Neural progenitor cell (in vitro differentiated cells): ENCODE data around the gene UPF2. TPM values are rescaled to one million over a fixed set of nuclear protein-coding genes. Genes with fewer than 3 reads are reported as not detected.

ENCODE experiments used
- DNase-seq: peaks from one replicate; pipeline ENCODE4 v3.0.0-alpha.2; 2016; ENCODE audit warnings: low spot score
- H2AFZ ChIP-seq: fragments of 200-600 bp; sonication (generic); replicated peaks from 2 replicates; pipeline ENCODE4 v1.6.1; 2016; ENCODE audit warnings: antibody characterized with exemption
- H3F3A ChIP-seq: fragments of 200-600 bp; sonication (generic); 2 replicates; pipeline ENCODE4 v1.6.1; 2016; ENCODE audit warnings: antibody characterized with exemption, low read depth
- H3K27ac ChIP-seq: fragments of 200-600 bp; sonication (generic); 2 replicates; pipeline ENCODE4 v1.5.1; 2016; ENCODE audit warnings: mild to moderate bottlenecking
- H3K27me3 ChIP-seq: fragments of 200-600 bp; sonication (generic); 2 replicates; pipeline ENCODE4 v1.6.1; 2016; ENCODE audit warnings: mild to moderate bottlenecking, moderate library complexity
- H3K36me3 ChIP-seq: fragments of 200-600 bp; sonication (generic); 2 replicates; pipeline ENCODE4 v1.5.1; 2016
- H3K4me1 ChIP-seq: fragments of 200-600 bp; sonication (generic); 2 replicates; pipeline ENCODE4 v1.6.1; 2016; ENCODE audit warnings: mixed run types
- H3K4me2 ChIP-seq: fragments of 200-600 bp; sonication (generic); 2 replicates; pipeline ENCODE4 v1.6.1; 2016
- H3K4me3 ChIP-seq: fragments of 200-600 bp; sonication (generic); 2 replicates; pipeline ENCODE4 v1.5.1; 2016
- H3K79me2 ChIP-seq: fragments of 200-600 bp; sonication (generic); 2 replicates; pipeline ENCODE4 v1.6.1; 2016; ENCODE audit warnings: low read depth
- H3K9ac ChIP-seq: fragments of 200-600 bp; sonication (generic); 2 replicates; pipeline ENCODE4 v1.6.1; 2016
- H3K9me3 ChIP-seq: fragments of 200-600 bp; sonication (generic); 2 replicates; pipeline ENCODE4 v1.5.1; 2016; ENCODE audit warnings: low read depth
- H4K20me1 ChIP-seq: fragments of 200-600 bp; sonication (generic); 2 replicates; pipeline ENCODE4 v1.6.1; 2016; ENCODE audit warnings: low read depth
- H3K27ac Mint-ChIP-seq: 3 replicates; pipeline ENCODE4 v1.8.0; 2021; ENCODE audit warnings: mixed read lengths
- H3K27me3 Mint-ChIP-seq: 2 replicates; pipeline ENCODE4 v1.8.0; 2022; ENCODE audit warnings: low read depth, mild to moderate bottlenecking, inconsistent platforms, moderate library complexity, mixed read lengths; ENCODE audit not compliant: insufficient read depth
- H3K36me3 Mint-ChIP-seq: 3 replicates; pipeline ENCODE4 v1.8.0; 2021; ENCODE audit warnings: mixed read lengths
- H3K4me1 Mint-ChIP-seq: 3 replicates; pipeline ENCODE4 v1.8.0; 2021; ENCODE audit warnings: mixed read lengths
- H3K4me3 Mint-ChIP-seq: 3 replicates; pipeline ENCODE4 v1.8.0; 2021; ENCODE audit warnings: mild to moderate bottlenecking, moderate library complexity, mixed read lengths
- H3K9me3 Mint-ChIP-seq: 3 replicates; pipeline ENCODE4 v1.8.0; 2020; ENCODE audit warnings: mixed read lengths
- EZH2 ChIP-seq: fragments of 200-600 bp; sonication (generic); IDR thresholded peaks from 2 replicates; pipeline ENCODE4 v1.6.1; 2017; ENCODE audit warnings: antibody characterized with exemption, mild to moderate bottlenecking, moderate library complexity
- EZH2phosphoT487 ChIP-seq: fragments of 200-600 bp; sonication (generic); IDR thresholded peaks from 2 replicates; pipeline ENCODE4 v1.6.1; 2017; ENCODE audit warnings: antibody characterized with exemption
- total RNA-seq: library from RNA; depleted of rRNA; stranded (reverse); fragments of >200 nt; gene quantifications from 2 replicates; pipeline ENCODE4 v1.2.3, GENCODE V29; 2015; ENCODE audit warnings: low replicate concordance
- TF ChIP-seq, protein P1 (sequence below): fragments of 200-600 bp; sonication (generic); IDR thresholded peaks from 2 replicates; pipeline ENCODE4 v1.5.1; 2017; ENCODE audit warnings: antibody characterized with exemption, mild to moderate bottlenecking

UPF2 gene
- total RNA-seq, 1 donor from 2014 or later: 33.2 TPM

DNA sequence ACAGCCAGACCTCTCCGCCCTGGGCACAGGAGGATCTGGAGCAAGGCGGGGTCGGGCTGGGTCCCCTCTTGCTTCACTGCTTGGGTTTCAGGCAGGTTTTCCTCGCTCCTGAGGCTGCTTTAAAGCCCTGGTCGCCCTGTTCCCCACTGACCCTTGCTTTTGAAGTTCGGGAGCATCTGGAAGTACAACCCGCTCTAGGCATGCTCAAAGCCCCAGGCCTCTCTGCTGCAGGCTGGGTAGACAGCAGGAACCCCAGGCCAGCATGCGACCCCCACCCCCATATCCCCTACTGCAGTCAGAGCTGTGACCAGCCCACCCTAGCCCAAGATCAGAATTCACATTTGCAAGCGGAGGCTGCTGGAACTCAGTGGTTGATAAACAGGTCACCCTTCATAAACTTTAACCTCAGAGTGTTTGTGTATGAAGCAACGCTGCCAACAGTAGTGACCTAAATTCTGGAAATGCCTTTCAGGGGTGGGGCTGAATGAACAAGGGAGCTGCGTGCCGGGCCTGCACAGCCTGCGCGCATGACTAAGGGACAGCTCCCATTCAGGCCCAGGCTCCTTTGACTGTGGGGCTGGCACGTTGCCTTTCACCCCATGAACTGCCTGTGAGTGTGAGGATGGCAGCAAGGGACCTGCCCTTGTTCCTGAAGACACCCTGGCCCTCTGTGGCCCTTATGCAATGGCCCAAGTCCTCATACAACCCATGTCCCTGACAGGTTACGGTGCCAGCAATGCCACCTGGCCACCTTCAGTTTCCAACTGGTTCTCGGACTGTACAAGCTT lies 166.9 kb downstream of the UPF2 start:
- peak; percentile 28 for DNase-seq
- peaks cover 14% of the 10 kb centered on the region for H3F3A ChIP-seq
- TF ChIP-seq, protein P1, sequence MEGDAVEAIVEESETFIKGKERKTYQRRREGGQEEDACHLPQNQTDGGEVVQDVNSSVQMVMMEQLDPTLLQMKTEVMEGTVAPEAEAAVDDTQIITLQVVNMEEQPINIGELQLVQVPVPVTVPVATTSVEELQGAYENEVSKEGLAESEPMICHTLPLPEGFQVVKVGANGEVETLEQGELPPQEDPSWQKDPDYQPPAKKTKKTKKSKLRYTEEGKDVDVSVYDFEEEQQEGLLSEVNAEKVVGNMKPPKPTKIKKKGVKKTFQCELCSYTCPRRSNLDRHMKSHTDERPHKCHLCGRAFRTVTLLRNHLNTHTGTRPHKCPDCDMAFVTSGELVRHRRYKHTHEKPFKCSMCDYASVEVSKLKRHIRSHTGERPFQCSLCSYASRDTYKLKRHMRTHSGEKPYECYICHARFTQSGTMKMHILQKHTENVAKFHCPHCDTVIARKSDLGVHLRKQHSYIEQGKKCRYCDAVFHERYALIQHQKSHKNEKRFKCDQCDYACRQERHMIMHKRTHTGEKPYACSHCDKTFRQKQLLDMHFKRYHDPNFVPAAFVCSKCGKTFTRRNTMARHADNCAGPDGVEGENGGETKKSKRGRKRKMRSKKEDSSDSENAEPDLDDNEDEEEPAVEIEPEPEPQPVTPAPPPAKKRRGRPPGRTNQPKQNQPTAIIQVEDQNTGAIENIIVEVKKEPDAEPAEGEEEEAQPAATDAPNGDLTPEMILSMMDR: no peak
- no peak for TF ChIP-seq EZH2
- no peak for TF ChIP-seq EZH2phosphoT487
- H2AFZ ChIP-seq: peak overlapping the region; percentile 11
- Mint-ChIP-seq H3K27me3 (peaks cover 5% of the 10 kb centered on the region), H3K4me3 (no peak overlapping the region), H3K27ac (peak overlapping the region; percentile 94), H3K36me3 (no peaks in the 10 kb centered on the region), H3K4me1 (peaks cover 53% of the 10 kb centered on the region), H3K9me3 (no peaks in the 10 kb centered on the region)
- no peak overlapping the region for H3K4me3 ChIP-seq
- no peaks in the 10 kb centered on the region for H3K36me3 ChIP-seq
- H4K20me1 ChIP-seq: no peaks in the 10 kb centered on the region
- no peaks in the 10 kb centered on the region for H3K27me3 ChIP-seq
- H3K4me1 ChIP-seq: peaks cover 17% of the 10 kb centered on the region
- no peak overlapping the region for H3K27ac ChIP-seq
- no peak overlapping the region for H3K9ac ChIP-seq
- H3K79me2 ChIP-seq: no peaks in the 10 kb centered on the region
- H3K4me2 ChIP-seq: peak overlapping the region; percentile 65
- H3K9me3 ChIP-seq: no peaks in the 10 kb centered on the region

DNA sequence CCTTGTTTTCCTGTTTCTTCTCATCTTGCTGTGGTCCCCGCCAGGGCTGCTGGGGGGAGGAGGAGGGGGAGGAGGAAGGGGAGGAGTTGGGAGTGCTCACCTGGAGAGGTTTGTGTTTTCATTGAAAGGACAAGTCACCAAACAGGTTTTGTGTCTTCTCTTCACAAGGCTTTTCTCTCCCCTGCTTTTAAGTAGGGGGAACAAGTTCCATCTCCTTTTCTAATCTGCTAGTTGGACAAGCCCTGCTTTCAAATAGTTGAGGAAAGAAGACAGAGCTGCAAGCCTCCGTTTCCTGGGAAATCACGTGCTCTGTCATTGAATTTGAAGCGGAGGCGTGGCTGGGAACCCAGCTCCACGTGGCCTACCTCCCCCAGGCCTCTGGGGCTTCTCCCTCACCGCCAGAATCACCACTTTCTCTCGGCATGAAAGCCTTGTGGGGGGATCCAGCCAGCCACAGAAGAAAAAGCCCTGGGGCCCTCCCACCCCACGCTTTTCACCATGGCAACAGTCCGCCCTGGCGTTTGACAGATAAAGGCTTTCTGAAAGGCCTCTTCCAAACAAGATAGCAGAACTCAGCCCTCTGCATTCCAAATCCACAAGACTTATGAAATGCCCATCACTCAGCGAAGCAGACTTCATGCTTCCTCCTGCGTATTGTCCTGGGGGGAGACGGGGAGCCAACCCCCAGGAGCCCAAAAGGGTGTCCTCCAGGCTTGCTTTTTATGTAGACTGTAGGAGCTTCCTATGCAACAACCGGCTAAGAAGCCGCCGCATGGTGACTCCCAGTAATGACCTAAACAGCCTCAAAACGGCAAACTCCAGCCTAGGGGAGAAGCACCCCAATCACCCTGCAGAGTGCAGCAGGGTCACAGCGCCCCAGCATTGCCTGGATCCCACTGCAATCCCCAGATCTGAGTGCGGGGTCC lies 167.8 kb downstream of the UPF2 start:
- Histone ChIP-seq H2AFZ (peak overlapping the region; percentile 11), H3K4me2 (peak overlapping the region; percentile 65), H3K27me3 (no peaks in the 10 kb centered on the region), H3F3A (peaks cover 14% of the 10 kb centered on the region), H4K20me1 (no peaks in the 10 kb centered on the region), H3K4me3 (no peak overlapping the region), H3K79me2 (no peaks in the 10 kb centered on the region), H3K9ac (no peak overlapping the region), H3K27ac (no peak overlapping the region), H3K4me1 (peaks cover 17% of the 10 kb centered on the region), H3K36me3 (no peaks in the 10 kb centered on the region), H3K9me3 (no peaks in the 10 kb centered on the region)
- Mint-ChIP-seq H3K4me1 (peaks cover 50% of the 10 kb centered on the region), H3K27ac (peak overlapping the region; percentile 94), H3K4me3 (peak overlapping the region; percentile 70), H3K9me3 (no peaks in the 10 kb centered on the region), H3K27me3 (peaks cover 3% of the 10 kb centered on the region), H3K36me3 (no peaks in the 10 kb centered on the region)
- DNase-seq: peak; percentile 87
- TF ChIP-seq EZH2 (no peak), EZH2phosphoT487 (no peak)
- TF ChIP-seq, protein P1: no peak

DNA sequence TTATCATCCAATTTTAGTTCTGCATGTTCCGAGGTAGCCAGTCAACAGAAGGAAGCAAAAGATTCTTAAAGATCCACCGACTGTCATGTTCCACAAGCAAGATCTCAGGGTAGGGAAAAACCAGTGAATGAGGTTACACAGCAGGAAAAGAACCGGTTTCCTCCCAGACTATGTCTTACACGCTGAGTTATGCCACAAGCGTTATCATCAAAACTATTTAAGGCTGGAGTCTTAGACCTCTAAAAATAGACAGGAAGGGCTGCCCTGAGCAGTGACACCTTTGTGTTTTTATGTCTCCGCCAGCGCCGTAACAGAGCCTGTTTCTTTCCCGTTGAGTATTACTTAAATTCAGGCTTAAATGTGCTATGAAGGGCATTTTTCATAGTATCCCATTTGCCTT lies 171.1 kb downstream of the UPF2 start:
- Histone ChIP-seq H3K9me3 (no peaks in the 10 kb centered on the region), H3K4me3 (no peak overlapping the region), H3K27me3 (no peaks in the 10 kb centered on the region), H3K4me1 (peaks cover 23% of the 10 kb centered on the region), H3K79me2 (no peaks in the 10 kb centered on the region), H2AFZ (no peak overlapping the region), H4K20me1 (no peaks in the 10 kb centered on the region), H3K27ac (no peak overlapping the region), H3K9ac (no peak overlapping the region), H3K36me3 (no peaks in the 10 kb centered on the region), H3F3A (peaks cover 14% of the 10 kb centered on the region), H3K4me2 (no peak overlapping the region)
- no peak overlapping the region for H3K4me3 Mint-ChIP-seq
- TF ChIP-seq, protein P1: no peak
- TF ChIP-seq EZH2phosphoT487: no peak
- no peak for TF ChIP-seq EZH2
- no peak for DNase-seq
- no peak overlapping the region for H3K27ac Mint-ChIP-seq
- H3K27me3 Mint-ChIP-seq: peaks cover 2% of the 10 kb centered on the region
- no peaks in the 10 kb centered on the region for H3K9me3 Mint-ChIP-seq
- H3K36me3 Mint-ChIP-seq: no peaks in the 10 kb centered on the region
- H3K4me1 Mint-ChIP-seq: peaks cover 50% of the 10 kb centered on the region
